K562 (cell line): ENCODE data around the gene CPLX1. TPM values are rescaled to one million over a fixed set of nuclear protein-coding genes. Genes with fewer than 3 reads are reported as not detected.

Experiments
- ATAC-seq: fragments of 200-7000 bp; cut with Tn5 transposase; 3 replicates; pipeline ENCODE4 v1.9.1; 2020; ENCODE audit warnings: moderate library complexity
- BruUV-seq: library from RNA; stranded (reverse); fragments of 400-500 nt; replicated peaks from 2 replicates; lab custom pipeline; 2021; lab: Mats Ljungman, UMichigan
- CTCF ChIA-PET: fragments of 300-600 bp; formaldehyde crosslinking; extraction: SDS; loops from one replicate; lab custom pipeline; 2021; ENCODE audit warnings: low intra/inter-chr PET ratio; lab: Yijun Ruan, JAX
- POLR2A ChIA-PET: fragments of 300-600, 350-650 bp; sonication (Branson Sonifier 250); formaldehyde crosslinking; extraction: SDS; loops from one replicate; lab custom pipeline; 2021; ENCODE audit warnings: antibody characterized with exemption, inconsistent platforms; lab: Yijun Ruan, JAX
- DNase-seq, 4 experiments: peaks; one replicate each; pipeline versions ENCODE4 v3.0.0 to v3.0.0-alpha.2; 2011 to 2018; ENCODE audit warnings: low spot score in 3 of 4, mixed read lengths in 3 of 4; ENCODE audit errors: extremely low read depth in 1 of 4
- FAIRE-seq: peaks from 2 replicates; lab custom pipeline; 2011; peaks lifted over from hg19 to GRCh38; lab: Jason Lieb, UNC
- H2AFZ ChIP-seq: 2 replicates; pipeline ENCODE4 v1.6.0; 2011; ENCODE audit warnings: low read depth, low read length, control low read depth, inconsistent platforms
- H3K27ac ChIP-seq: fragments of 200-600 bp; 3 replicates; pipeline ENCODE4 v1.8.0; 2011; ENCODE audit warnings: low read depth, mild to moderate bottlenecking, control low read depth, inconsistent platforms, low read length, moderate library complexity, mixed read lengths; ENCODE audit errors: extremely low read depth
- H3K27me3 ChIP-seq, 2 experiments: fragments of 300-600 bp in 1 of 2; 2 replicates in 1 of 2; 3 replicates in 1 of 2; pipeline versions ENCODE4 v1.6.0 to v1.8.0; 2011; ENCODE audit warnings: inconsistent platforms in 2 of 2, low read length in 2 of 2, mild to moderate bottlenecking in 1 of 2, mixed read lengths in 1 of 2, moderate library complexity in 1 of 2; ENCODE audit not compliant: control insufficient read depth in 2 of 2, insufficient read depth in 2 of 2
- H3K36me3 ChIP-seq: fragments of 300-600 bp; 3 replicates; pipeline ENCODE4 v1.8.0; 2011; ENCODE audit warnings: mild to moderate bottlenecking, low read length, inconsistent platforms; ENCODE audit not compliant: control insufficient read depth, insufficient read depth
- H3K4me1 ChIP-seq, 2 experiments: fragments of 200-600 bp in 1 of 2; replicated peaks in 1 of 2; 2 replicates in 1 of 2; 3 replicates in 1 of 2; pipeline versions ENCODE4 v1.5.1 to v1.8.0; 2011; ENCODE audit warnings: inconsistent platforms in 2 of 2, low read length in 2 of 2, mild to moderate bottlenecking in 1 of 2, mixed read lengths in 1 of 2, moderate library complexity in 1 of 2; ENCODE audit not compliant: control insufficient read depth in 2 of 2, insufficient read depth in 2 of 2
- H3K4me2 ChIP-seq: 2 replicates; pipeline ENCODE4 v1.6.1; 2011; ENCODE audit warnings: low read length, control low read depth, inconsistent platforms, mixed read lengths; ENCODE audit not compliant: insufficient read depth
- H3K4me3 ChIP-seq: fragments of 200-600 bp; sonication (generic), shearing (Covaris generic); 2 replicates; pipeline ENCODE4 v1.5.1; 2016; ENCODE audit warnings: control low read depth, inconsistent platforms
- H3K79me2 ChIP-seq: fragments of 200-600 bp; 3 replicates; pipeline ENCODE4 v1.8.0; 2011; ENCODE audit warnings: low read length, inconsistent platforms; ENCODE audit not compliant: control insufficient read depth, insufficient read depth
- H3K9ac ChIP-seq, 2 experiments: 2 replicates each; pipeline versions ENCODE4 v1.6.0 to v1.6.1; 2011; ENCODE audit warnings: low read depth in 2 of 2, low read length in 2 of 2, control low read depth in 1 of 2, inconsistent platforms in 1 of 2, mild to moderate bottlenecking in 1 of 2, mixed read lengths in 1 of 2; ENCODE audit not compliant: insufficient read depth in 1 of 2
- H3K9me1 ChIP-seq: one replicate; pipeline ENCODE4 v1.6.0; 2011; ENCODE audit warnings: inconsistent platforms, mild to moderate bottlenecking, low read length, moderate library complexity; ENCODE audit not compliant: control insufficient read depth, insufficient read depth
- H3K9me3 ChIP-seq: replicated peaks from 2 replicates; pipeline ENCODE4 v1.5.1; 2011; ENCODE audit warnings: low read depth, low read length, inconsistent platforms; ENCODE audit not compliant: control insufficient read depth, insufficient read depth
- H4K20me1 ChIP-seq: replicated peaks from 2 replicates; pipeline ENCODE4 v1.6.1; 2011; ENCODE audit warnings: low read length, inconsistent platforms, mixed read lengths; ENCODE audit not compliant: control insufficient read depth, insufficient read depth
- ARNT ChIP-seq, 2 experiments: fragments of 450-650 bp; IDR thresholded peaks; 2 replicates each; pipeline ENCODE4 v1.6.1; 2016; ENCODE audit warnings: mild to moderate bottlenecking in 1 of 2
- CC2D1A ChIP-seq: fragments of 450-650 bp; IDR thresholded peaks from 2 replicates; pipeline ENCODE4 v1.6.1; 2017; ENCODE audit warnings: mild to moderate bottlenecking
- CEBPG ChIP-seq, 3 experiments: fragments of 200-800 bp in 1 of 3; sonication (Bioruptor generic) in 1 of 3; sonication (generic) in 1 of 3; formaldehyde crosslinking in 1 of 3; IDR thresholded peaks in 2 of 3; conservative IDR thresholded peaks in 1 of 3; 2 replicates each; pipeline versions ENCODE4 v1.6.1 to v1.8.0; 2016 to 2022; ENCODE audit warnings: missing compliant biosample characterization in 2 of 3, missing genetic modification characterization in 2 of 3, mild to moderate bottlenecking in 1 of 3, missing genetic modification reagents in 1 of 3
- HDAC1 ChIP-seq, 2 experiments: fragments of 450-650 bp; IDR thresholded peaks; 2 replicates each; pipeline ENCODE4 v1.6.1; 2016 to 2017; ENCODE audit warnings: inconsistent platforms in 1 of 2, mild to moderate bottlenecking in 1 of 2, moderate library complexity in 1 of 2
- NKRF ChIP-seq: fragments of 450-650 bp; IDR thresholded peaks from 2 replicates; pipeline ENCODE4 v1.6.1; 2016; ENCODE audit warnings: borderline replicate concordance
- NR2F6 ChIP-seq: fragments of 450-650 bp; formaldehyde crosslinking; IDR thresholded peaks from 2 replicates; pipeline ENCODE4 v1.4.0; 2020; ENCODE audit warnings: mild to moderate bottlenecking
- VEZF1 ChIP-seq: fragments of 200-800 bp; sonication (Bioruptor generic); IDR thresholded peaks from 2 replicates; pipeline ENCODE4 v1.6.1; 2017; ENCODE audit warnings: missing genetic modification characterization, missing compliant biosample characterization
- ZNF197 ChIP-seq: fragments of 200-800 bp; sonication (Bioruptor generic); IDR thresholded peaks from 2 replicates; pipeline ENCODE4 v1.6.1; 2016; ENCODE audit warnings: low read depth, missing genetic modification characterization, missing compliant biosample characterization
- WGBS: fragments of 100-300 bp; shearing (Covaris generic); methylation state at CpG from one replicate; pipeline ENCODE4 v1.1.6; 2016; ENCODE audit warnings: low coverage, mixed read lengths; ENCODE audit not compliant: insufficient coverage; ENCODE audit errors: missing lambda C conversion rate; 5-methylcytosine and 5-hydroxymethylcytosine counted together
- in situ Hi-C: fragments of 300-500 bp; cut with MboI; formaldehyde crosslinking; loops from 4 replicates; pipeline ENCODE4 v1.15.0; 2018; ENCODE audit warnings: inconsistent platforms, mixed read lengths
- intact Hi-C: fragments of 100-400 bp; cut with micrococcal nuclease; formaldehyde crosslinking; loops from 2 replicates; pipeline ENCODE4 v1.14.2; 2022
- polyA plus RNA-seq, 8 experiments: library from polyadenylated mRNA; depleted of rRNA in 4 of 8; stranded (reverse) in 5 of 8; unstranded in 3 of 8; fragments of >200 nt; fragmentation: Nextera tagmentation in 2 of 8; fragmentation: Illumina TruSeq in 1 of 8; extraction: Ambion mirVana in 2 of 8; extraction: Trizol in 1 of 8; gene quantifications; 2 replicates each; pipeline versions ENCODE4 v1.2.1 to v1.2.3, GENCODE V29; 2011 to 2014; ENCODE audit warnings: inconsistent platforms in 1 of 8, missing spikeins in 1 of 8
- total RNA-seq, 7 experiments: library from RNA; depleted of rRNA in 6 of 7; stranded (reverse); fragments of >200 nt in 6 of 7; fragmentation: Illumina TruSeq in 2 of 7; extraction: Trizol in 2 of 7; gene quantifications; 2 replicates each; pipeline versions ENCODE4 v1.2.1 to v1.2.3, GENCODE V29; 2011 to 2021; ENCODE audit warnings: low replicate concordance in 1 of 7
- TF ChIP-seq, protein P1 (sequence below): fragments of 250-450 bp; sonication (Bioruptor Pico); IDR thresholded peaks from 2 replicates; pipeline ENCODE4 v1.5.0; 2021; ENCODE audit warnings: mild to moderate bottlenecking, moderate library complexity

CPLX1 gene
- total and polyA plus RNA-seq, 9 of the 15 experiments (the other 6 are each of a cell fraction or from before 2014, with no cell fraction given): 0.03 to 3.3 (median 0.17) TPM; not detected in 2

DNA sequence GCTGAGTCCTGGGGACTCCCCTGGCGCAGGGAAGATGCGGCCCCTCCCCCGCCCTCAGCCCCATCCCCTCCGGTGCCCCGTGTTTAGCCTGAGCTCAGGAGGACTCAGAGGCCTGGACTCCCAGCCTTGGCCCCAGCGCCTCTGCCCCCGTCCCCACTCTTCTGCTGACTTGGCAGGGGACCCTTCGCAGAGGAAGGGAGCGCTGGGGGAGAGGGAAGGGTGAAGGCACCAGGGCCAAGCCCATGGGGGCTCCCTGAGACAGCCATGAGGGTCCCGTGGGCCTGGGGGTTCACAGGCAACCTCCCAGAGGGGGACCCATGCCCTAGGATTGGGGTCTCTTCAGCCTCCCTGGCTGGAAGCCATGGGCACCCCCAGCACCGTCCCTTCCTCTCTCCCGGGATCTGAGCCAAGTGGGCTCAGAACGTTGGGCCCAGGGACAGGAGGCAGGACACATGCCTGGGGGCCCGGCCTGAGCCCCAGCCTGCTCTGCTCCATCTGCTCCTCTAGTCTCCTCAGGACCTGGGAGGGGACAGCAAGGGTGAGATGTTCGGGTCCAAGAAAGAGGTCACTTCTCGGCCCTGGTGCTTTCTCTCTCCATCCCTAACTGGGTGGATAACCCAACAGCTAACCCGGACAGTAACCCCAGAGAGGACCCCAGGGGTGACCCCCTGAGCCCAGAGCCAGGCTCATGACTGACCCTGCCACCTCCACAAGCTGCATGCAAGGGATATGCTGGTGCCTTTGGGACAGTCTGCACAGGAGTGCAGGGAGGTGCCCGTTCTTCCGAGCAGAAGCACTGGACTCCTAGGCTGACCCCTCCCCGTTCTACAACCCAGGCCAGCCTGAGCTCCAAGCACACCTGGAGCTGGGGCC, 1.5 kb upstream of the CPLX1 start:
- 8% methylated on average over 15 of the region's 20 CpGs for WGBS
- FAIRE-seq: no peak
- Histone ChIP-seq H4K20me1 (no peaks in the 10 kb centered on the region), H3K9me3 (0 out of 2 replicates have a peak, but pooled peaks cover 1% of the 10 kb centered on the region), H3K27ac (no peak overlapping the region), H2AFZ (no peak overlapping the region), H3K4me3 (no peak overlapping the region), H3K9me1 (no peaks in the 10 kb centered on the region), H3K27me3 (peaks cover 9 to 53% of the 10 kb centered on the region in 2 experiments; a peak in 4 of 5 replicates), H3K36me3 (no peaks in the 10 kb centered on the region), H3K4me1 (peaks cover 0 to 62% of the 10 kb centered on the region in 2 experiments; a peak in 3 of 5 replicates), H3K4me2 (no peak overlapping the region), H3K79me2 (no peaks in the 10 kb centered on the region), H3K9ac (no peak overlapping the region)
- CTCF ChIA-PET: no interaction called here
- no peak for DNase-seq
- in situ Hi-C loops (no loop called here), intact Hi-C loops (no loop called here)
- ATAC-seq: peak; percentile 24
- POLR2A ChIA-PET: no interaction called here
- no TSS peak for BruUV-seq
- TF ChIP-seq HDAC1 (IDR thresholded peaks at IDR 0.05) (no peak), CC2D1A (no peak), NKRF (no peak), CEBPG (CRISPR knock-in tag; IDR thresholded peaks at IDR 0.05) (no peak), CEBPG (tag; conservative IDR thresholded peaks at IDR 0.05 in 1 of 2, IDR thresholded peaks at IDR 0.05 in 1 of 2) (no peak), ZNF197 (CRISPR knock-in tag) (no peak), VEZF1 (CRISPR knock-in tag) (no peak), NR2F6 (CRISPR knock-in tag) (no peak), ARNT (IDR thresholded peaks at IDR 0.05) (no peak)
- TF ChIP-seq, protein P1, sequence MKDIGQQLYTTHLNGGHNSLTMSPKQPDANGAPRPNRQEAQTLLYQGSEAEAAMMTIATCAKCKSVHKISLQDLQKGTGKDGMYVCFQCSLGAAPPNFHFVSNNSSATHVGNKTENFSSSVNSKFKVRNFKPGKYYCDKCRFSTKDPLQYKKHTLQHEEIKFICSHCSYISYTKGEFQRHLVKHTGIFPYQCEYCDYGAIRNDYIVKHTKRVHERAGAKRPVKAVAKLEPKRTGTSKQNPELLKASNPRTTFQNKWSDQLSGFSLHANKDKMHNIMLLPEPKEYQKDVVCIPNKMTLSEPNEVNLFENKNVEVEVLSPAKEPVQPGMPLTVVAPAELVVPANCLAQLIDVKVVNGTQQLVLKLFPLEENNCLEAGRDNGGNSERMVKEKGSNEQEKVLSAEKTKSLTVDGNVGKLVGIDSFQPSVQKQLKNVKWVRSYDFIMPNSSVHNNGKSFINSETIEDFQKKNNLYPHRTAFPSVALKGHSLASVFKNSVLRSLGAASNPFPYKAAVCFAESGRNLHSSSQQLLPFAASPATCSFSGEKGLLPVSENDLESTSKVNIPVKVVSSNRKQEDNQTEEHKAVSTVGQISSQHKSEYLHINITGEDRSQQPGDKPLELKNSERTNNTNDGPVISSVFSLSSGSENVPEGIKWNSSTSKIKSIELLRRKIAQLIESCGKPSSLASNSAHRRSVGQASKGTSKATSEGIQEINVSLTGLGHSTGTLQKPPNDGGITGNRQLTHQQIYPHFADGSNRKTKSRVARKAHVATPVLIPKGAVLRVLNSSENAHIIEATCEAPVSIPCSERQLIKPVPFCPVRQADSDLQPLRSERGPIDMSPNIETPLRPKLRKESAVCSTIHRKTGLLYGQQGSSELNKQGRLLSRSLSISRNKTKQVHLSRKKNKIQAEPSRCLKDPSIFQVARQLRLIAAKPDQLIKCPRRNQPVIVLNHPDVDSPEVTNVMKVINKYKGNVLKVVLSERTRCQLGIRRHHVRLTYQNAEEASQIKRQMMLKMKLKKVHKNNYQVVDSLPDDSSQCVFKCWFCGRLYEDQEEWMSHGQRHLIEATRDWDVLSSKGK (CRISPR knock-in tag): no peak
